ENCODE measurements around the gene XYLB.
A peak's percentile ranks its signal among the peaks of the same experiment; 100 is the strongest.
"Not testable (repeated sequence)": the region's sequence is repeated elsewhere in the genome, so short reads cannot be mapped to it uniquely, and the experiment has no call there.

The XYLB gene

GRCh38 chr3:38346587-38347410 lies at the start of gene XYLB:
Gene XYLB (plus strand): TSS chr3:38346785. CDS start chr3:38346869, 84 bp downstream.
- peak; percentile 81 for DNase-seq (ENCODE audit: low read depth, low spot score)

GRCh38 chr3:38297053-38297452 lies 49.5 kb upstream of the XYLB start:
- not testable (repeated sequence) for DNase-seq (ENCODE audit: low read depth, low spot score)

GRCh38 chr3:38297537-38297936 lies 49.0 kb upstream of the XYLB start:
- no peak for DNase-seq (ENCODE audit: low read depth, low spot score)

- DNase-seq (ENCODE audit: low read depth, low spot score): no peak
Observed at GRCh38 chr3:38297947-38298711, 48.5 kb upstream of the XYLB start.

- DNase-seq (ENCODE audit: low read depth, low spot score): no peak
Observed at GRCh38 chr3:38306941-38307340, 39.6 kb upstream of the XYLB start.

- DNase-seq (ENCODE audit: low read depth, low spot score): no peak
Observed at GRCh38 chr3:38307599-38307998, 39.0 kb upstream of the XYLB start.

GRCh38 chr3:38308456-38308855 lies 38.1 kb upstream of the XYLB start:
- no peak for DNase-seq (ENCODE audit: low read depth, low spot score)

GRCh38 chr3:38311476-38311875 lies 35.1 kb upstream of the XYLB start:
- no peak for DNase-seq (ENCODE audit: low read depth, low spot score)

- DNase-seq (ENCODE audit: low read depth, low spot score): no peak
Observed at GRCh38 chr3:38311941-38312340, 34.6 kb upstream of the XYLB start.

GRCh38 chr3:38312356-38312755 lies 34.2 kb upstream of the XYLB start:
- DNase-seq (ENCODE audit: low read depth, low spot score): no peak

- no peak for DNase-seq (ENCODE audit: low read depth, low spot score)
Observed at GRCh38 chr3:38313263-38313662, 33.3 kb upstream of the XYLB start.

- no peak for DNase-seq (ENCODE audit: low read depth, low spot score)
Observed at GRCh38 chr3:38313695-38314094, 32.9 kb upstream of the XYLB start.

- DNase-seq (ENCODE audit: low read depth, low spot score): no peak
Observed at GRCh38 chr3:38314112-38314763, 32.3 kb upstream of the XYLB start.

GRCh38 chr3:38314764-38315487 lies 31.7 kb upstream of the XYLB start:
- DNase-seq (ENCODE audit: low read depth, low spot score): no peak

- DNase-seq (ENCODE audit: low read depth, low spot score): peak; percentile 31
Observed at GRCh38 chr3:38315488-38316230, 30.9 kb upstream of the XYLB start.

GRCh38 chr3:38316356-38317191 lies 30.0 kb upstream of the XYLB start:
- no peak for DNase-seq (ENCODE audit: low read depth, low spot score)

GRCh38 chr3:38317192-38317759 lies 29.3 kb upstream of the XYLB start:
- DNase-seq (ENCODE audit: low read depth, low spot score): no peak

- DNase-seq (ENCODE audit: low read depth, low spot score): no peak
Observed at GRCh38 chr3:38318766-38319671, 27.6 kb upstream of the XYLB start.

- DNase-seq (ENCODE audit: low read depth, low spot score): not testable (repeated sequence)
Observed at GRCh38 chr3:38320638-38321037, 25.9 kb upstream of the XYLB start.
